Gastrocnemius medialis (tissue), 4 donors: Measurements from ENCODE around the gene AKAP12.

Experiments used
- POLR2A ChIP-seq, 2 donors: fragments of 450-650 bp; IDR thresholded peaks; one replicate each; pipeline ENCODE4 v1.6.1; 2017; ENCODE audit warnings: antibody characterized with exemption in 2 of 2, mild to moderate bottlenecking in 2 of 2, moderate library complexity in 2 of 2
- TF ChIP-seq, protein P1 (sequence below), 5 experiments: fragments of 450-650 bp in 3 of 5; fragments of 200-600 bp in 2 of 5; sonication (generic) in 2 of 5; IDR thresholded peaks in 4 of 5; conservative IDR thresholded peaks in 1 of 5; 1 replicate in 4 of 5; 2 replicates in 1 of 5; pipeline ENCODE4 v1.5.1; 2016 to 2019; ENCODE audit warnings: antibody characterized with exemption in 5 of 5, mild to moderate bottlenecking in 3 of 5, moderate library complexity in 3 of 5

DNA sequence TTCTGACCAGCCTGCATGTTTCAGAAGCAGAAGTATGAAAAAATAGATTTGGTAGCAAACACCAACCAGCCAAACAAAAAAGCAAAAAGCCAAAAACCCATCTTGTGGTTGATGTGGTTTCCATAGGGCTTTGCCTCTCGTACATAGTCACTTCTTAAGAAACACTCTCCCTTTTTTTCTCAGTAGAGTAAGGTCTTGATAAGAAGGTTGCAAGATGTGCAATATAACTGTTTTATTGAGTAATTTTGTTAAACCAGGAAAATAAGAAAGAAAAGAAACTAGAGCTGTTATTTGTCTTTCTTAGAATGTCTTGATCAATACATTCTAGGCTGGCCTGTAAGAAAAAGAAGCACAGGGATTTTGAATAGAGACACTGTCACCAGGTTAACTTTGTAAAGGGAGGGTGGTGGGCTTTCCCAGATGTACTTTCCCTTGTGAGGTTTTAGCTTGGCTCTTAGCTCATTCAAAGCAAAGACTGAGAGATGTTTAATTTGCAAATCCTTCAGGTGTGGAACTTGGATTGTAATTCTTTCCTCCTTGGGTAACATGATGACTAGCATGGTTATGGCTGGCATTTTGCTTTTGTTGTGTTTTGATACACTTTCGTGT, 49.7 kb downstream of the AKAP12 start:
- TF ChIP-seq, protein P1, sequence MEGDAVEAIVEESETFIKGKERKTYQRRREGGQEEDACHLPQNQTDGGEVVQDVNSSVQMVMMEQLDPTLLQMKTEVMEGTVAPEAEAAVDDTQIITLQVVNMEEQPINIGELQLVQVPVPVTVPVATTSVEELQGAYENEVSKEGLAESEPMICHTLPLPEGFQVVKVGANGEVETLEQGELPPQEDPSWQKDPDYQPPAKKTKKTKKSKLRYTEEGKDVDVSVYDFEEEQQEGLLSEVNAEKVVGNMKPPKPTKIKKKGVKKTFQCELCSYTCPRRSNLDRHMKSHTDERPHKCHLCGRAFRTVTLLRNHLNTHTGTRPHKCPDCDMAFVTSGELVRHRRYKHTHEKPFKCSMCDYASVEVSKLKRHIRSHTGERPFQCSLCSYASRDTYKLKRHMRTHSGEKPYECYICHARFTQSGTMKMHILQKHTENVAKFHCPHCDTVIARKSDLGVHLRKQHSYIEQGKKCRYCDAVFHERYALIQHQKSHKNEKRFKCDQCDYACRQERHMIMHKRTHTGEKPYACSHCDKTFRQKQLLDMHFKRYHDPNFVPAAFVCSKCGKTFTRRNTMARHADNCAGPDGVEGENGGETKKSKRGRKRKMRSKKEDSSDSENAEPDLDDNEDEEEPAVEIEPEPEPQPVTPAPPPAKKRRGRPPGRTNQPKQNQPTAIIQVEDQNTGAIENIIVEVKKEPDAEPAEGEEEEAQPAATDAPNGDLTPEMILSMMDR (IDR thresholded peaks at IDR 0.05 in 4 of 5, conservative IDR thresholded peaks at IDR 0.05 in 1 of 5): no peak
- no peak for TF ChIP-seq POLR2A (IDR thresholded peaks at IDR 0.05)
